Activated T-helper 17 cell treated with anti-CD3 and anti-CD28 coated beads, Interleukin-2, amount 50 U/mL, for 72 hours (primary cell): ENCODE measurements around the gene GTF2H4. TPM values are rescaled to one million over a fixed set of nuclear protein-coding genes. Genes with fewer than 3 reads are reported as not detected.
A peak's percentile ranks its signal among the peaks of the same experiment; 100 is the strongest.

Experiments
- ATAC-seq: fragments of 150-1000 bp; cut with Tn5 transposase; replicated peaks from 2 replicates; pipeline ENCODE4 v1.10.0; 2021; ENCODE audit warnings: mild to moderate bottlenecking, moderate library complexity
- H3K27ac Mint-ChIP-seq: one replicate; pipeline ENCODE4 v1.8.0; 2022; ENCODE audit warnings: mixed read lengths
- H3K27me3 Mint-ChIP-seq: one replicate; pipeline ENCODE4 v1.8.0; 2022; ENCODE audit warnings: mixed read lengths
- H3K36me3 Mint-ChIP-seq: one replicate; pipeline ENCODE4 v1.8.0; 2022; ENCODE audit warnings: low read depth, mild to moderate bottlenecking, mixed read lengths
- H3K4me1 Mint-ChIP-seq: one replicate; pipeline ENCODE4 v1.8.0; 2022; ENCODE audit warnings: mixed read lengths
- H3K4me3 Mint-ChIP-seq: one replicate; pipeline ENCODE4 v1.8.0; 2022; ENCODE audit warnings: mild to moderate bottlenecking, mixed read lengths
- H3K9me3 Mint-ChIP-seq: one replicate; pipeline ENCODE4 v1.8.0; 2022; ENCODE audit warnings: mixed read lengths
- total RNA-seq, 2 donors: library from RNA; stranded (reverse); gene quantifications; one replicate each; pipeline ENCODE4 v1.2.3, GENCODE V29; 2022

The GTF2H4 gene
- total RNA-seq, 2 donors from 2014 or later, result 34.3 to 39.9 TPM

- Mint-ChIP-seq H3K27me3 (peaks cover 29% of the 10 kb centered on the region), H3K9me3 (no peaks in the 10 kb centered on the region), H3K4me3 (no peak overlapping the region), H3K27ac (no peak overlapping the region), H3K36me3 (no peaks in the 10 kb centered on the region), H3K4me1 (no peaks in the 10 kb centered on the region)
- ATAC-seq, result no peak
Observed at GRCh38 chr6:30938730-30939129, 30.7 kb downstream of the GTF2H4 start.

- H3K36me3 Mint-ChIP-seq, result no peaks in the 10 kb centered on the region
- H3K9me3 Mint-ChIP-seq, result no peaks in the 10 kb centered on the region
- ATAC-seq, result no peak
Observed at GRCh38 chr6:30939473-30939872, 31.5 kb downstream of the GTF2H4 start.

GRCh38 chr6:30940361-30940986 is 32.5 kb downstream of the GTF2H4 start, which contains the start of gene MUCL3:
Gene MUCL3 (plus strand): TSS chr6:30940973. CDS start chr6:30941000, 27 bp downstream.
- peaks cover 40% of the 10 kb centered on the region for H3K27me3 Mint-ChIP-seq

More at GRCh38 chr6:30939473-30939872, 31.5 kb downstream of the GTF2H4 start:
- Mint-ChIP-seq H3K4me1 (no peaks in the 10 kb centered on the region), H3K4me3 (no peak overlapping the region), H3K27ac (no peak overlapping the region), H3K27me3 (peaks cover 34% of the 10 kb centered on the region)

GRCh38 chr6:30942338-30943060 is 34.5 kb downstream of the GTF2H4 start:
- Mint-ChIP-seq H3K27me3 (peaks cover 46% of the 10 kb centered on the region), H3K4me3 (no peak overlapping the region), H3K36me3 (no peaks in the 10 kb centered on the region), H3K27ac (no peak overlapping the region), H3K4me1 (no peaks in the 10 kb centered on the region), H3K9me3 (no peaks in the 10 kb centered on the region)
- ATAC-seq, result no peak

More at GRCh38 chr6:30940361-30940986, 32.5 kb downstream of the GTF2H4 start, which contains the start of gene MUCL3:
- no peak for ATAC-seq
- Mint-ChIP-seq H3K36me3 (no peaks in the 10 kb centered on the region), H3K27ac (no peak within 1 kb of the TSS), H3K4me3 (no peak within 1 kb of the TSS), H3K9me3 (no peaks in the 10 kb centered on the region), H3K4me1 (no peaks in the 10 kb centered on the region)

- no peaks in the 10 kb centered on the region for H3K9me3 Mint-ChIP-seq
- H3K27ac Mint-ChIP-seq, result no peak overlapping the region
- peaks cover 62% of the 10 kb centered on the region for H3K27me3 Mint-ChIP-seq
- no peaks in the 10 kb centered on the region for H3K4me1 Mint-ChIP-seq
- no peak for ATAC-seq
- no peak overlapping the region for H3K4me3 Mint-ChIP-seq
- no peaks in the 10 kb centered on the region for H3K36me3 Mint-ChIP-seq
Observed at GRCh38 chr6:30944051-30944450, 36.0 kb downstream of the GTF2H4 start.

GRCh38 chr6:30945281-30945680 is 37.3 kb downstream of the GTF2H4 start:
- H3K9me3 Mint-ChIP-seq, result no peaks in the 10 kb centered on the region
- no peak for ATAC-seq
- H3K27me3 Mint-ChIP-seq, result peaks cover 69% of the 10 kb centered on the region

GRCh38 chr6:30947231-30947630 is 39.2 kb downstream of the GTF2H4 start:
- Mint-ChIP-seq H3K27me3 (peaks cover 75% of the 10 kb centered on the region), H3K9me3 (peaks cover 5% of the 10 kb centered on the region), H3K27ac (no peak overlapping the region), H3K4me3 (no peak overlapping the region), H3K36me3 (no peaks in the 10 kb centered on the region), H3K4me1 (peaks cover 5% of the 10 kb centered on the region)
- no peak for ATAC-seq

More at GRCh38 chr6:30945281-30945680, 37.3 kb downstream of the GTF2H4 start:
- no peaks in the 10 kb centered on the region for H3K36me3 Mint-ChIP-seq
- no peak overlapping the region for H3K27ac Mint-ChIP-seq
- H3K4me3 Mint-ChIP-seq, result no peak overlapping the region
- H3K4me1 Mint-ChIP-seq, result no peaks in the 10 kb centered on the region

DNA sequence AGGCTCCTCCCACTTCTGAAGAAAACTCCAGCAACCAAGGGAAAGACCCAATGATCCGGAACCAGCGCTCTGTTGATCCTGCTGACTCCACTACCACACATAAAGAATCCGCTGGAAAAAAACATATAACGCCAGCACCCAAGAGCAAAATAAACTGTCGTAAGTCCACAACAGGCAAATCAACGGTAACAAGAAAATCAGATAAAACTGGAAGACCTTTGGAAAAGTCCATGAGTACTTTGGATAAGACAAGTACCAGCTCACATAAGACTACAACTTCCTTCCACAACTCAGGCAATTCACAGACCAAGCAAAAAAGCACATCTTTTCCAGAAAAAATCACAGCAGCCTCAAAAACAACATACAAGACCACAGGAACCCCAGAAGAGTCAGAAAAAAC is 40.8 kb downstream of the GTF2H4 start:
- Mint-ChIP-seq H3K4me3 (no peak overlapping the region), H3K27me3 (peaks cover 74% of the 10 kb centered on the region), H3K27ac (no peak overlapping the region), H3K36me3 (no peaks in the 10 kb centered on the region), H3K4me1 (peaks cover 10% of the 10 kb centered on the region), H3K9me3 (peaks cover 5% of the 10 kb centered on the region)
- no peak for ATAC-seq

DNA sequence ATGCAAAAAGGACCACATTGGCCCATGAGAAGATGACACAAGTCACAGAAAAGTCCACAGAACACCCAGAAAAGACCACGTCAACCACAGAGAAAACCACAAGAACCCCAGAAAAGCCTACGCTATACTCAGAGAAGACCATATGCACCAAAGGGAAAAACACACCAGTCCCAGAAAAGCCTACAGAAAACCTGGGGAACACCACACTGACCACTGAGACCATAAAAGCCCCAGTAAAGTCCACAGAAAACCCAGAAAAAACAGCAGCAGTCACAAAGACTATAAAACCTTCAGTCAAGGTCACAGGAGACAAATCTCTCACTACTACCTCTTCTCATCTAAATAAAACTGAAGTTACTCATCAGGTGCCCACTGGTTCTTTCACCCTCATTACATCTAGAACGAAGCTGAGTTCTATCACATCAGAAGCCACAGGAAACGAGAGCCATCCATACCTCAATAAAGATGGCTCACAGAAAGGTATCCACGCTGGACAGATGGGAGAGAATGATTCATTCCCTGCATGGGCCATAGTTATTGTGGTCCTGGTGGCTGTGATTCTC is 44.0 kb downstream of the GTF2H4 start:
- Mint-ChIP-seq H3K27me3 (peaks cover 67% of the 10 kb centered on the region), H3K27ac (no peak overlapping the region), H3K36me3 (no peaks in the 10 kb centered on the region), H3K9me3 (peaks cover 5% of the 10 kb centered on the region), H3K4me3 (no peak overlapping the region), H3K4me1 (peaks cover 10% of the 10 kb centered on the region)
- peak; percentile 50 for ATAC-seq

- peak overlapping the region; percentile 44 for H3K27ac Mint-ChIP-seq
- peaks cover 10% of the 10 kb centered on the region for H3K4me1 Mint-ChIP-seq
- H3K36me3 Mint-ChIP-seq, result no peaks in the 10 kb centered on the region
- H3K27me3 Mint-ChIP-seq, result peaks cover 55% of the 10 kb centered on the region
- H3K9me3 Mint-ChIP-seq, result peaks cover 5% of the 10 kb centered on the region
- ATAC-seq, result no peak
- peak overlapping the region; percentile 74 for H3K4me3 Mint-ChIP-seq
Observed at GRCh38 chr6:30954631-30955366, 46.8 kb downstream of the GTF2H4 start.

- Mint-ChIP-seq H3K4me3 (peak overlapping the region; percentile 74), H3K27ac (peak overlapping the region; percentile 49), H3K4me1 (peaks cover 10% of the 10 kb centered on the region), H3K27me3 (peaks cover 48% of the 10 kb centered on the region), H3K36me3 (no peaks in the 10 kb centered on the region), H3K9me3 (peaks cover 5% of the 10 kb centered on the region)
- peak; percentile 81 for ATAC-seq
Observed at GRCh38 chr6:30955367-30956042, 47.5 kb downstream of the GTF2H4 start.

- H3K9me3 Mint-ChIP-seq, result no peaks in the 10 kb centered on the region
- no peaks in the 10 kb centered on the region for H3K36me3 Mint-ChIP-seq
- peaks cover 37% of the 10 kb centered on the region for H3K27me3 Mint-ChIP-seq
- no peak for ATAC-seq
- no peaks in the 10 kb centered on the region for H3K4me1 Mint-ChIP-seq
- H3K4me3 Mint-ChIP-seq, result no peak overlapping the region
- no peak overlapping the region for H3K27ac Mint-ChIP-seq
Observed at GRCh38 chr6:30957716-30958115, 49.7 kb downstream of the GTF2H4 start.

DNA sequence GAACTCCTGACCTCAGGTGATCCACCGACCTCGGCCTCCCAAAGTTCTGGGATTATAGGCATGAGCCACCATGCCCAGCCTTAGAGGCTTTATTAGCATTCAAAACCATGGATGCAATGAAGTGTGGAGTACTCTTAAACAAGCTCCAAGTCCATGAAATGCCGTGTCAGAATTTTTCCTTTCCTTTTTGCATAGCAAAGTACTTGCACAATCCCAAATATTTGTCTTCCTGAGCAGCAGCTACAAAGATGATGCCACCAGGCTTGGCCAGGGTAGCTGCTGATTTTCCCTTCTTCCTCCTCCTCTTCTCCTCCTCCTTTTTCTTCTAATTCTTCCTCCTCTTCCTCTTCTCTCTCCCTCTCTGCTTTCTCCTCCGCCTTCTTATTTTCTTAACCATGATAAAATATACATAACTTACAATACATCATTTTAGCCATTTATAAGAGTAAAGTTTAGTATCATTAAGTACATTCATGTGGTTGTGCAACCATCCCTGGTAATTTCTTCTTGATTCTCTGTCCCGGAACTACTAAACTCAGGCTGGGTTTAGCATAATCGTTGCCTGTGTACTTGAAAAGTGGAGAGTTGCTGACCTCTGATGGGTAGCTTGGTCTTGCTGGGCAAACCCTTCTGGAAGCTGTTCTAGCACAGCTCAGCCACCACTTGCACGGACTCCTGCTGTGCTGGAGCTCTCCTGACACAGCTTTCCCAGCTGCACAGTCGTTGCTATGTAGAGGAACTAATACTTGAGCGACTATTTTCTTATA is 53.1 kb downstream of the GTF2H4 start:
- H3K36me3 Mint-ChIP-seq, result no peaks in the 10 kb centered on the region
- peaks cover 44% of the 10 kb centered on the region for H3K27me3 Mint-ChIP-seq
- H3K4me1 Mint-ChIP-seq, result peaks cover 23% of the 10 kb centered on the region
- H3K4me3 Mint-ChIP-seq, result no peak overlapping the region
- H3K9me3 Mint-ChIP-seq, result no peaks in the 10 kb centered on the region
- ATAC-seq, result no peak
- H3K27ac Mint-ChIP-seq, result no peak overlapping the region
